ENCODE data around the gene OSBPL6.

Gene OSBPL6

DNA sequence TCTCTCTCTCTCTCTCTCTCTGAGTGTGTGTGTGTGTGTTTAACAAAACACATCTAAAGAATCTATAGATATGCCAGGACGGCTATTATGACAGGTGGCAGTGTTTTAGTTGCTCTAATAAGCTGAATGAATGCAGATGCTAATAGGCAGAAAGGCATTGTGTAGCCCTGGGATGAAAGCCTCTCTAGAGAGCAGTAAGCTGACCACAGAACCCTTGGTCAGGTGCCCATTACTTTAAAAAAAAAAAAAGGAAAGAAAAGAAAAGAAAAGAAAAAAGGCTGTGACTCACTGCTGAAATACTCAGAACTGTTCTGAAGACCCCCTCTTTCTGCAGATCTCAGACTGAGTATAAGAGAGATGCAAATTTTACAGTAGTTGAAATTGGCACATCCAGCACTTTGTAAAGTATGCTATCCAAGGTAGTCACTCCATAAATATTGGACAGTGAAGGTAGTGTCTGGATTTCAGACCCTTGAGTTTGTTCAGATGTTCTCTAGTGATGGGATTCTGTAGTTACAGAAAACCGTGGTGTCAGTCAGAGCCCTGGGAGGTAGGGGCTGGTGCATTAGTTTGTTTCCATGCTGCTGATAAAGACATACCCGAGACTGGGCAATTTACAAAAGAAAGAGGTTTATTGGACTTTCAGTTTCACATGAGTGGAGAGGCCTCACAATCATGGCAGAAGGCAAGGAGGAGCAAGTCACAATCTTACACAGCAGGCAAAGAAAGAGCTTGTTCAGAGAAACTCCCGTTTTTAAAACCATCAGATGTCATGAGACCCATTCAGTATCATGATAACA is 30.9 kb downstream of the OSBPL6 start:
- Histone ChIP-seq H3K9me3 (replicated peaks in 1 of 11) (no peaks in the 10 kb centered on the region), H4K20me1 (no peaks in the 10 kb centered on the region), H3K36me3 (no peaks in the 10 kb centered on the region), H3K9ac (no peak overlapping the region), H3K4me2 (no peak overlapping the region), H3K27me3 (no peaks in the 10 kb centered on the region), H3K27ac (no peak overlapping the region), H3K4me1 (peaks cover 0 to 18% (median 10%) of the 10 kb centered on the region in 10 experiments; a peak in 13 of 20 replicates), H3K4me3 (no peak overlapping the region)
- no peak for TF ChIP-seq Cebpa-rat (IDR thresholded peaks at IDR 0.05)

DNA sequence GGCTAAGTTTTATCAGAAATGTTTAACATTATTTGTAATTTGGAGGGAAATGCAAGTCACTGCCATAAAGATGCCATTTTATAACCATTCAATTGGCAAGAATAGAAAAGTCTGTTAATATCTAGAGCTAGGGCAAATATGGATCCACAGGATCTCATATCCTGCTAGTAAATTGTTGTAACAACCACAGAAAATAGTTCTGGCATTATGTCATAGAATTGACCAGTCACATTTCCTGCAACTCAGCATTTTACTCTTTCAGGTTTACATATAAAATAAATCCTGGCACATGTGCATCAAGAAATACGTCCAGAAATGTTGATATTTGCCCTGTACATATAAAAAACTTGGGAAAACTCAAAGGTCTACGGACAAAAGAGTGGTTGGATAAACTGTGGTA is 32.9 kb downstream of the OSBPL6 start:
- H3K27ac ChIP-seq = no peak overlapping the region
- H3K4me1 ChIP-seq = peaks cover 0 to 32% (median 20%) of the 10 kb centered on the region in 10 experiments; a peak in 13 of 20 replicates
- no peak overlapping the region for H3K4me2 ChIP-seq
- no peak overlapping the region for H3K4me3 ChIP-seq
- TF ChIP-seq Cebpa-rat (IDR thresholded peaks at IDR 0.05) = no peak
- no peaks in the 10 kb centered on the region for H4K20me1 ChIP-seq
- no peaks in the 10 kb centered on the region for H3K9me3 ChIP-seq (replicated peaks in 1 of 11)
- no peak overlapping the region for H3K9ac ChIP-seq
- H3K27me3 ChIP-seq = no peaks in the 10 kb centered on the region
- H3K36me3 ChIP-seq = no peaks in the 10 kb centered on the region

GRCh38 chr2:178229927-178230326 is 35.6 kb downstream of the OSBPL6 start:
- H3K36me3 ChIP-seq = no peaks in the 10 kb centered on the region
- H3K4me2 ChIP-seq = peak overlapping the region in 7 of 11 experiments; percentile 32 to 78 (median 60); a peak in 14 of 22 replicates

GRCh38 chr2:178230396-178230795 is 36.1 kb downstream of the OSBPL6 start:
- H4K20me1 ChIP-seq = no peaks in the 10 kb centered on the region
- H3K4me1 ChIP-seq = peaks cover 0 to 52% (median 20%) of the 10 kb centered on the region in 10 experiments; a peak in 13 of 20 replicates
- no peak overlapping the region for H3K9ac ChIP-seq
- TF ChIP-seq Cebpa-rat (IDR thresholded peaks at IDR 0.05) = no peak; a peak in 1 of 22 replicates
- H3K27me3 ChIP-seq = no peaks in the 10 kb centered on the region
- H3K36me3 ChIP-seq = no peaks in the 10 kb centered on the region
- peak overlapping the region in 5 of 11 experiments; percentile 23 to 63 (median 55); a peak in 9 of 22 replicates for H3K27ac ChIP-seq
- H3K4me2 ChIP-seq = peak overlapping the region in 7 of 11 experiments; percentile 32 to 78 (median 60); a peak in 13 of 22 replicates
- H3K9me3 ChIP-seq (replicated peaks in 1 of 11) = no peaks in the 10 kb centered on the region
- no peak overlapping the region for H3K4me3 ChIP-seq

More at GRCh38 chr2:178229927-178230326, 35.6 kb downstream of the OSBPL6 start:
- H3K4me1 ChIP-seq = peaks cover 0 to 52% (median 20%) of the 10 kb centered on the region in 10 experiments; a peak in 13 of 20 replicates
- peak overlapping the region in 5 of 11 experiments; percentile 23 to 63 (median 56); a peak in 9 of 22 replicates for H3K27ac ChIP-seq
- TF ChIP-seq Cebpa-rat (IDR thresholded peaks at IDR 0.05) = peak in 5 of 11 experiments; percentile 37 to 87 (median 68); a peak in 7 of 22 replicates
- no peaks in the 10 kb centered on the region for H4K20me1 ChIP-seq
- H3K27me3 ChIP-seq = no peaks in the 10 kb centered on the region
- H3K9me3 ChIP-seq (replicated peaks in 1 of 11) = no peaks in the 10 kb centered on the region
- H3K4me3 ChIP-seq = no peak overlapping the region
- H3K9ac ChIP-seq = no peak overlapping the region; a peak in 1 of 22 replicates

DNA sequence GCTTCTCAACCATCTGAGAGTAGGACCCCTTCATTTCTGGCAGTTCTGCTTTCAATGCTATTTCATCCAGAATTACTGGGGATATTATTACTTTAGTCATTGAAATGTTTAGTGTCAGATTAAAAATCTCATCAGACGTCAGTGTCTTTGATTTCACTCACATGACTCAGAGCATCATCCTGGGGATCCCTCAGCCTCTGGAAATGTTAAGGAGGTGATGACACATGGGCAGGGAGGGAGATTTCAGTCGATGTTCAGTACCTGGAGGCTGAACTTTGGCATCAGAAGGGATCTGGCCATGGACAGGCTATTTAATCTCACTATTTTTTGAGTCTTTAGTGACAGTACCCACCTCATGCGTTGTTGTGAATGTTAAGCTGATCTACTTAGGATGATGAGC is 39.1 kb downstream of the OSBPL6 start:
- peaks cover 0 to 50% (median 20%) of the 10 kb centered on the region in 10 experiments; a peak in 13 of 20 replicates for H3K4me1 ChIP-seq
- no peak overlapping the region for H3K27ac ChIP-seq
- H3K36me3 ChIP-seq = no peaks in the 10 kb centered on the region
- H3K4me2 ChIP-seq = peak overlapping the region in 2 of 11 experiments; percentile 2 to 50; a peak in 1 of 22 replicates
- no peaks in the 10 kb centered on the region for H3K9me3 ChIP-seq (replicated peaks in 1 of 11)
- H3K9ac ChIP-seq = no peak overlapping the region
- no peak overlapping the region for H3K4me3 ChIP-seq
- no peaks in the 10 kb centered on the region for H4K20me1 ChIP-seq
- H3K27me3 ChIP-seq = no peaks in the 10 kb centered on the region
- no peak for TF ChIP-seq Cebpa-rat (IDR thresholded peaks at IDR 0.05)

GRCh38 chr2:178234648-178235047 is 40.3 kb downstream of the OSBPL6 start:
- Histone ChIP-seq H3K36me3 (no peaks in the 10 kb centered on the region), H3K27ac (no peak overlapping the region)
- no peak for TF ChIP-seq Cebpa-rat (IDR thresholded peaks at IDR 0.05)

DNA sequence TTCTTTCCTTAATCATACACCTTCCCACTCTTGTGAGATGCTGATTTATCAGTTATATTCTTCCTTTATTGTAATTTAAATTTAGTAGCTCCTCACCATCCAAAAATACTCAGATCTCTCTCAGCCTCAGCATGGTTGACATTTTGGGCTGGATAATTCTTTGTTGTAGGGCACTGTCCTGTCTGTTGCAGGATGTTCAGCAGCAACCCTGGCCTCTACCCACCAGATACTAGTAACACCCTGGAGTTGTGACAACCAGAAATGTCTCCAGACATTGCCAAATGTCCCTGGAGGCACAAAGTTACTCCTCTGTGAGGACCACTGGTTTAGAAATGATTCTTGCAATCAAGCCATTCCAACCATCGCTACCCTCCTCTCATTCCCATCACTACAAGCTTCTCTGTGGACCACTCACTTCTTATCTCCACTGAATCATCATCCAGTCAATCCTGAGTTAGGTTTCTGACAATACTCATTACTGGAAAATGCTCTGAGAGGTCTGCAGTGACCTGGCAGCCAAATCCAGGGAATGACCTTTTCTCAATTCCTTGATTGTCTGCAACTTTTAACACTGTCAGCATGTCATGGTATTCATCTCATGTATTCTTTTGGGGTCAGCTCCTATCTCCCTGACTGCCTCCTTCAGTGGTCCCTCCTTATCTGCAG is 43.3 kb downstream of the OSBPL6 start:
- no peaks in the 10 kb centered on the region for H3K9me3 ChIP-seq (replicated peaks in 1 of 11)
- H4K20me1 ChIP-seq = no peaks in the 10 kb centered on the region
- no peaks in the 10 kb centered on the region for H3K27me3 ChIP-seq
- H3K36me3 ChIP-seq = no peaks in the 10 kb centered on the region
- no peak overlapping the region for H3K4me3 ChIP-seq
- peaks cover 0 to 26% (median 0%) of the 10 kb centered on the region in 10 experiments; a peak in 6 of 20 replicates for H3K4me1 ChIP-seq
- TF ChIP-seq Cebpa-rat (IDR thresholded peaks at IDR 0.05) = no peak
- H3K27ac ChIP-seq = no peak overlapping the region
- no peak overlapping the region for H3K4me2 ChIP-seq
- no peak overlapping the region for H3K9ac ChIP-seq

More at GRCh38 chr2:178234648-178235047, 40.3 kb downstream of the OSBPL6 start:
- Histone ChIP-seq H3K4me2 (no peak overlapping the region; a peak in 1 of 22 replicates), H3K9ac (no peak overlapping the region), H3K9me3 (replicated peaks in 1 of 11) (no peaks in the 10 kb centered on the region), H3K4me3 (no peak overlapping the region), H3K4me1 (peaks cover 0 to 43% (median 15%) of the 10 kb centered on the region in 10 experiments; a peak in 13 of 20 replicates), H3K27me3 (no peaks in the 10 kb centered on the region), H4K20me1 (no peaks in the 10 kb centered on the region)

DNA sequence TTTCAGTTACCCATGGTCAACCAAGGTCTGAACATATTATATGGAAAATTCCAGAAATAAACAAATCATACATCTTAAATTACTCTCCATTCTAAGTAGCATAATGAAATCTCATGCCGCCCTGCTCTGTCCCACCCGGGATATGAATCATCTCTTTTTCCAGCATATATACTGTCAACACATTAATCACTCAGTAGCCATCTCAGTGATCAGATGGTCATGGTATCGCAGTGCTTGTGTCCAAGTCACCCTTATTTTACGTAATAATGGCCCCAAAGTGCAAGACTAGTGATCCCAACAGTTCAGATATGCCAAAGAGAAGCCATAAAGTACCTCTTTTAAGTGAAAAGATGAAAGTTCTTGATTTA is 43.8 kb downstream of the OSBPL6 start:
- H4K20me1 ChIP-seq = no peaks in the 10 kb centered on the region
- H3K9me3 ChIP-seq (replicated peaks in 1 of 11) = no peaks in the 10 kb centered on the region
- no peaks in the 10 kb centered on the region for H3K27me3 ChIP-seq
- 0 out of 22 replicates have a peak overlapping the region, but pooled peaks of 1 of the 11 experiments have one; percentile 26 for H3K4me2 ChIP-seq
- H3K36me3 ChIP-seq = no peaks in the 10 kb centered on the region
- no peak for TF ChIP-seq Cebpa-rat (IDR thresholded peaks at IDR 0.05)
- H3K4me3 ChIP-seq = no peak overlapping the region
- no peak overlapping the region for H3K9ac ChIP-seq
- H3K27ac ChIP-seq = no peak overlapping the region
- H3K4me1 ChIP-seq = peaks cover 0 to 21% (median 0%) of the 10 kb centered on the region in 10 experiments; a peak in 6 of 20 replicates

GRCh38 chr2:178238750-178239149 is 44.4 kb downstream of the OSBPL6 start:
- no peaks in the 10 kb centered on the region for H3K9me3 ChIP-seq (replicated peaks in 1 of 11)
- H3K4me1 ChIP-seq = peaks cover 0 to 15% (median 0%) of the 10 kb centered on the region in 10 experiments; a peak in 5 of 20 replicates
- no peaks in the 10 kb centered on the region for H3K27me3 ChIP-seq
- no peak overlapping the region for H3K4me3 ChIP-seq
- H3K4me2 ChIP-seq = no peak overlapping the region
- no peaks in the 10 kb centered on the region for H4K20me1 ChIP-seq
- TF ChIP-seq Cebpa-rat (IDR thresholded peaks at IDR 0.05) = no peak
- no peaks in the 10 kb centered on the region for H3K36me3 ChIP-seq
- no peak overlapping the region for H3K9ac ChIP-seq
- H3K27ac ChIP-seq = no peak overlapping the region

All from BLaER1 treated with 17β-estradiol and CSF1 and Interleukin-3, amounts not matched to agents 10 nM and 100 nM (cell line).